GM10847 (cell line): ENCODE measurements around the gene EPHB2.

Experiments used
- POLR2A ChIP-seq: IDR thresholded peaks from 2 replicates; pipeline ENCODE4 v1.6.1; 2011; ENCODE audit not compliant: insufficient read length; ENCODE audit errors: extremely low read depth

Gene EPHB2

GRCh38 chr1:22925111-22925510, 214.5 kb downstream of the EPHB2 start:
- no peak for TF ChIP-seq POLR2A

GRCh38 chr1:22930240-22930912, 219.7 kb downstream of the EPHB2 start:
- no peak for TF ChIP-seq POLR2A

GRCh38 chr1:22932803-22933470, 222.3 kb downstream of the EPHB2 start:
- no peak for TF ChIP-seq POLR2A

- TF ChIP-seq POLR2A, result no peak
Measured at GRCh38 chr1:22935433-22935832, 224.8 kb downstream of the EPHB2 start.

- no peak for TF ChIP-seq POLR2A
Measured at GRCh38 chr1:22936681-22937080, 226.0 kb downstream of the EPHB2 start.

GRCh38 chr1:22941257-22941656, 230.6 kb downstream of the EPHB2 start:
- TF ChIP-seq POLR2A, result no peak

- no peak for TF ChIP-seq POLR2A
Measured at GRCh38 chr1:22944346-22945055, 233.9 kb downstream of the EPHB2 start.

- no peak for TF ChIP-seq POLR2A
Measured at GRCh38 chr1:22949822-22950331, 239.2 kb downstream of the EPHB2 start.

- no peak for TF ChIP-seq POLR2A
Measured at GRCh38 chr1:22951796-22952195, 241.2 kb downstream of the EPHB2 start.

- no peak for TF ChIP-seq POLR2A
Measured at GRCh38 chr1:22952694-22953056, 242.0 kb downstream of the EPHB2 start.

- TF ChIP-seq POLR2A, result no peak
Measured at GRCh38 chr1:22953057-22953739, 242.6 kb downstream of the EPHB2 start.

GRCh38 chr1:22953740-22954141, 243.1 kb downstream of the EPHB2 start:
- TF ChIP-seq POLR2A, result no peak

GRCh38 chr1:22955146-22955545, 244.5 kb downstream of the EPHB2 start:
- TF ChIP-seq POLR2A, result no peak

- no peak for TF ChIP-seq POLR2A
Measured at GRCh38 chr1:22957066-22957465, 246.4 kb downstream of the EPHB2 start.

- TF ChIP-seq POLR2A, result no peak
Measured at GRCh38 chr1:22958556-22958955, 247.9 kb downstream of the EPHB2 start.

GRCh38 chr1:22959545-22960360, 249.1 kb downstream of the EPHB2 start:
- no peak for TF ChIP-seq POLR2A
